ENCODE data around the gene AKT2.

DNA sequence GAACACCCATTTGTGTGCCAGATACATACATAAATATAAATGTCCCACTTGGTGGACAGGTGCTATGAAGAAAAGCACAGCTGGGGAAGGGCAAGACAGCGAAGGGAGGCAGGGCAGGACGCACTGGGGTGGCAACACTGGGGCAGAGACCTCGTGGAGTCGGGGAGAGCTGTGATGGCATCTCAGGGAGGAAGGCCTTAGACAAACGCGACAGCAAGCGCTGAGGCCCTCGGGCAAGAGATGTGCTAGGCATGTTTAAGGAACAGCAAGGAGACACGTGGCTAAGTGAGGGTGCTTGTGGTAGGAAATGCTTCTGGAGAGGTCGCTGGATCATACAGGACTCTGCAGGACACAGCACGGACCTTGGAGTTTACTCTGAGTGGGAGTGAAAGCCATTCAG, 35.4 kb downstream of the AKT2 start:
- no peak for TF ChIP-seq POLR2AphosphoS5 (IDR thresholded peaks at IDR 0.05; ENCODE audit: low read depth, low read length)
- TF ChIP-seq POLR2A (IDR thresholded peaks at IDR 0.05; ENCODE audit: low read depth, low read length), result no peak
- no peak for TF ChIP-seq TAF1 (IDR thresholded peaks at IDR 0.05; ENCODE audit: borderline replicate concordance, low read depth, low read length)
